ENCODE measurements around the gene RAI1.

The RAI1 gene

GRCh38 chr17:17837380-17837821, 156.1 kb downstream of the RAI1 start:
- no peak for DNase-seq

- DNase-seq: peak; percentile 31
Measured at GRCh38 chr17:17837966-17838962, 157.0 kb downstream of the RAI1 start.

- DNase-seq: peak; percentile 84
Measured at GRCh38 chr17:17839791-17840707, 158.8 kb downstream of the RAI1 start.

GRCh38 chr17:17840751-17841591, 159.7 kb downstream of the RAI1 start:
- DNase-seq: no peak

- no peak for DNase-seq
Measured at GRCh38 chr17:17841601-17842025, 160.4 kb downstream of the RAI1 start.

GRCh38 chr17:17842111-17842876, 161.0 kb downstream of the RAI1 start:
- DNase-seq: no peak

- DNase-seq: no peak
Measured at GRCh38 chr17:17843096-17843495, 161.8 kb downstream of the RAI1 start.

- no peak for DNase-seq
Measured at GRCh38 chr17:17844079-17844478, 162.8 kb downstream of the RAI1 start.

GRCh38 chr17:17844500-17844899, 163.2 kb downstream of the RAI1 start:
- no peak for DNase-seq

GRCh38 chr17:17845046-17845775, 164.0 kb downstream of the RAI1 start:
- no peak for DNase-seq

GRCh38 chr17:17846003-17846402, 164.7 kb downstream of the RAI1 start:
- no peak for DNase-seq

GRCh38 chr17:17846645-17847044, 165.4 kb downstream of the RAI1 start:
- DNase-seq: no peak

GRCh38 chr17:17847118-17847689, 165.9 kb downstream of the RAI1 start:
- no peak for DNase-seq

GRCh38 chr17:17847726-17848125, 166.5 kb downstream of the RAI1 start:
- no peak for DNase-seq

- no peak for DNase-seq
Measured at GRCh38 chr17:17848311-17849082, 167.2 kb downstream of the RAI1 start.

GRCh38 chr17:17849147-17849820, 168.0 kb downstream of the RAI1 start:
- peak; percentile 92 for DNase-seq

- DNase-seq: peak; percentile 87
Measured at GRCh38 chr17:17849845-17850373, 168.7 kb downstream of the RAI1 start.

GRCh38 chr17:17851103-17852002, 170.1 kb downstream of the RAI1 start:
- no peak for DNase-seq

Measured in CD4-positive, alpha-beta T cell treated with Interleukin-21 for 1 hour (primary cell).